DMS79 (cell line): ENCODE data around the gene NPR1.
"Not testable (repeated sequence)": the region's sequence is repeated elsewhere in the genome, so short reads cannot be mapped to it uniquely, and the experiment has no call there.

ENCODE experiments used
- DNase-seq: peaks from one replicate; lab custom pipeline; 2025; lab: John Stamatoyannopoulos, UW

Gene NPR1

DNA sequence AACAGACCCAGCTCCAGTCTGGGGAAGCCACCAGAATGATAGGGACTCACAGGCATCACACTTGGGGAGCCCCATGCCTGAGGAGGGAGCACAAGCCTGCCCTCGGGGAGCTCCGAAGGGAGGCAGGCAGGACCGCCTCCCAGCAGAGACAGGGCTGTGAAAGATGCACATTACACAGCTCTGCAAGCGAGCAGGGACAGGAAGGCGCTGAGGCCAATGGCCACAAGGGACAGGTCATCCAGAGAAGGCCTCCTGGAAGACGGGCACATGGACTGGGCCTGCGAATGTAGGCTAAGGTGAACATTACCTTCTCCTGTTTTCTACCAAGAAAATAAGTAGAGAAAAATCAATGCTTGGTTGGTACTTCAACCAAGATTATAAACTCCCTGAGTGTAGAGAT is 4.2 kb downstream of the NPR1 start:
- DNase-seq = no peak

DNA sequence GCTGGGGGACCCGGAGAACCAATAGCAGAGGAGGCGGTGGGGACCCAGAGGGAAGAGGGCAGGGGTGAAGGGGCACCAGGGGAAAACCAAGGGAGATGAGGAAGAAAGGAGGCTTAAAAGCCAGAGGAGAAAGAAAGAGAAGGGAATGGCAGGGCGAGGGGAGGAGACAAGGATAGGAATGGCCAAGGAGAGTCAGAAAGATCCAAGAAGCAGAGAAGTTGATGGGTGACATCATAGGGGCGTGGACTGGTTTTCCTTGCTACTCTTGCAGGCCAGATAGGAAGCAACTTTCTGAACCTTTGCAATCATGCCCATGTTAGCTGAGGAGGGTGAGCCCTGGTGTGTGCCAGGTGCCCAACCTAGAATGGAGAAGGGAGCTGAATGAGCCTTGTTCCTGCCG is 5.4 kb downstream of the NPR1 start:
- no peak for DNase-seq

DNA sequence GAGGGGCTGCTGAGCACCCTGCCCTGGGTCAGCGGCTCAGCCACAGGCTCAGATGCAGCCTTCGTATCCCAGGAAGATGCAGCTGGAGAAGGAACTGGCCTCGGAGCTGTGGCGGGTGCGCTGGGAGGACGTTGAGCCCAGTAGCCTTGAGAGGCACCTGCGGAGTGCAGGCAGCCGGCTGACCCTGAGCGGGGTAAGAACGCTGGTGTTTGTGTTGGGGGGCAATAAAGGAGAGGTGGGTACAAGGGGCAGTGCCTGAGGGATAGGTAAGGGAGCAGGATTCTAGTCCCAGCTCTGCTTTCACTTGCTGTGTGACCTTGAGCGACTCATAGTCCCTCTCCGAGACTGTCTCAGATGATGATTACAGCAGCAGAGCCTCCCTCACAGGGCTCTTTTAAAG is 6.4 kb downstream of the NPR1 start:
- no peak for DNase-seq

- DNase-seq = no peak
Observed at GRCh38 chr1:153685544-153686340, 7.3 kb downstream of the NPR1 start.

DNA sequence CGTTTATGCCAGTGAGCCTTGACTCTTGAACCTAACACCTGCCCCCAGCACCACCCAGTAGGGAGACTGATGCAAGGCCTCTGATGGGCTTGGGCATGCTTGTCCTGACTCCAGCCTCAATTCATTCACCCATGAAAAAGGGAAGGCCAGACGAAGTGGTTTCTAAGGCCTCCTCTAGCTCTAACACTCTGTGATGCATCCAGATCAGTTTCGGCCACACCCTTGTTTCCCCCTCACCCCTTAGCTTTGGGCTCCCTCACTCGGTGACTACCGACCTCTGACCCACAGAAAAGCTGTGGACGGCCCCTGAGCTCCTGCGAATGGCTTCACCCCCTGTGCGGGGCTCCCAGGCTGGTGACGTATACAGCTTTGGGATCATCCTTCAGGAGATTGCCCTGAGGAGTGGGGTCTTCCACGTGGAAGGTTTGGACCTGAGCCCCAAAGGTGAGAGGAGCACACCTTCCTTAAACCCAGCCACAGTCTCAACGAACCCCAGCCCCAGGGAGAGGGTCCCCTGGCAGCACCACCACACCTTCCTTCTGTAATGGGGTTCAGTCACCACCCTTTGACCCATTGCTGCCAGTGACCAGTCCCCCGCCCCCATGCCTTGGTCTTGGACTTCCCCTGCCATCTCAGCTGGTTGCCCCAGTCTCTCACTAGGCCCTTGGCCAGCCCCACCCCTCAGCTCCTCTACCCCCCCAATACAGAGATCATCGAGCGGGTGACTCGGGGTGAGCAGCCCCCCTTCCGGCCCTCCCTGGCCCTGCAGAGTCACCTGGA is 9.0 kb downstream of the NPR1 start:
- no peak for DNase-seq

DNA sequence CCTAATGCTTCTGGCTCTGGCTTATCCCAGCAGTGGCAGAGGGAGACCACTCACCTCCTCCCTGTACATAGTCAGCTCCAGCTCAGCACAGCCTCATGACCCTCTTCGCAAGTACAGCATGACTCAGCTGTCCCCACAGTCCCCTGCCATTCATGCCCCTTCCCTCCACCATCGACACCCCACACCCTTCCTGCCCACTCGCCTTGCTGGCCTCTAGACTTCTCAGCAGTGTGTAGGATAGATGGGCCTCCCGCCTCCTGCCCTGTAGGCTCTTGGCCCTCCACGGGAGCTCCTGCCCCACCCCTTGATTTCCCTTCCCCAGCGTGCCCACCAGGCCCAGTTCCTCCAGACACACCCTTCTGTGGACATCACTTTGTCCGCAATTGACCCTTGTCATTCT is 9.8 kb downstream of the NPR1 start:
- no peak for DNase-seq

- DNase-seq = no peak
Observed at GRCh38 chr1:153688736-153689328, 10.3 kb downstream of the NPR1 start.

GRCh38 chr1:153693466-153693865 is 15.0 kb downstream of the NPR1 start:
- no peak for DNase-seq

GRCh38 chr1:153696741-153697140 is 18.3 kb downstream of the NPR1 start:
- DNase-seq = no peak

- DNase-seq = no peak
Observed at GRCh38 chr1:153697191-153698019, 18.9 kb downstream of the NPR1 start.

- no peak for DNase-seq
Observed at GRCh38 chr1:153698020-153698922, 19.8 kb downstream of the NPR1 start.

DNA sequence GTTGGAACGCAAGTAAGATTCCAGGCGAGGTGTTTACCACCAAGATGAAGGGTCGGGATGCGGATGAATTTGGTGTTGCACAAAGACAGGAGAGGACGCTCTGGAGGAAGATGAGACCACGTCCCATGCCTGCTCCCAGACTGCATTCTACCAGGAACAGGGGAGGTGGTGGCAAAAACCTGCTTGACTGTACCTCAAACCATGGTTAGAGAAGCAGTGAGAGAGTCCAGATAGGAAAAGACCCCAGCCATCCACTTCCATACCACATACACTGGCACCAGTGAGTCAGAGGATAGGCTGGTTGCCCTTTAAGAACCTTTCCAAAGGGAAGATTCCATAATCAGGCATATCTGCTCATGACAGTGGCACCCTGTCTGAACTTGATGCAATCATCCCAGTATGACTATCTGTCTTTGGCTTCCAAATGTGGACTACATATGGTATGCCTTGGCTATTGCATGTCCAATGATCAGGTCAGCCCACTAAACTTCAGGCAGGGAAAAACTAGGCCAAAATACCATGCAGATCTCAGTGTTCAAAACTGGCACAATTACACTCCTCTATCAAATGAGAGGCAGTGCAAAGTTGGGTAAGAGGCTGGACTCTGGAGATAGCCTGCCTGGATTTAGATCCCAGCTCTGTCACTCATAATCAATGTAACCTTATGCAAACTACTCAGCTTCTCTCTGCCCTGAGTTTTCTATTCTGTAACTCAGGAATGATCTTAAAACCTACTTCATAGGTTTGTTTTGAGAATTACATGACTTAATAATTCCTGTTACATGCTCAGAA is 20.6 kb downstream of the NPR1 start:
- no peak for DNase-seq

GRCh38 chr1:153699768-153700167 is 21.3 kb downstream of the NPR1 start:
- no peak for DNase-seq

GRCh38 chr1:153705484-153705883 is 27.0 kb downstream of the NPR1 start:
- DNase-seq = no peak

DNA sequence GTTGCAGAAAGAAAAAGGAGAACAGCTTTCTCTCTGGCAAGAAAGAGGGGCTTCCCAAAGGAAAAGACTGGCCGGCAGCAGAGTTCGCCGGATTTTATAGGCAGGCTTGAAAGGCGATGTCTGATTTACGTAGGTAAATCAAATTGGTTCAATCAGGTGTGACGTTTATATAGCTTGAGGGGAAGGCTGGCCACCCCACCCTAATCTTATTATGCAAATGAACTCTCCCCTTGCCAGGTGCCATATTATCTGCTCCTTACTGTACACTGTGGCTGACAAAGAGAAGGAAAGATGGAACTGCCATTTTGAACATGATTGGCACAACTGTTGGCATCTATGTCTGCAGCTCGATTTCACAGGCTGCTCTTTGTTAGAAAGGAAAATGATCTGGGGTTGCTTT is 32.5 kb downstream of the NPR1 start:
- DNase-seq = no peak

DNA sequence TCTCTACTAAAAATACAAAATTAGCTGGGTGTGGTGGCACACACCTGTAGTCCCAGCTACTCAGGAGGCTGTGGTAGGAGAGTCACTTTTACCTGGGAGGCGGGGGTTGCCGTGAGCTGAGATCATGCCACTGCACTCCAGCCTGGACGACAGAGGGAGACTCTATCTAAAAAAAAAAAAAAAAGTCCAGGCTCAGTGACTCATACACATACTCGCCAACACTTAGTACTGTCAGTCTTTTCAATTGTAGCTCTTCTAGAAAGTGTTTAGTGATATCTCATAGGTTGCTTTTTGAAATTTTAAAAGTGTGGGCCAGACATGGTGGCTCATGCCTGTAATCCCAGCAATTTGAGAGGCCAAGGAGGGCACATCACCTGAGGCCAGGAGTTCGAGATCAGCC is 37.7 kb downstream of the NPR1 start:
- not testable (repeated sequence) for DNase-seq

- no peak for DNase-seq
Observed at GRCh38 chr1:153717330-153717729, 38.8 kb downstream of the NPR1 start.

DNA sequence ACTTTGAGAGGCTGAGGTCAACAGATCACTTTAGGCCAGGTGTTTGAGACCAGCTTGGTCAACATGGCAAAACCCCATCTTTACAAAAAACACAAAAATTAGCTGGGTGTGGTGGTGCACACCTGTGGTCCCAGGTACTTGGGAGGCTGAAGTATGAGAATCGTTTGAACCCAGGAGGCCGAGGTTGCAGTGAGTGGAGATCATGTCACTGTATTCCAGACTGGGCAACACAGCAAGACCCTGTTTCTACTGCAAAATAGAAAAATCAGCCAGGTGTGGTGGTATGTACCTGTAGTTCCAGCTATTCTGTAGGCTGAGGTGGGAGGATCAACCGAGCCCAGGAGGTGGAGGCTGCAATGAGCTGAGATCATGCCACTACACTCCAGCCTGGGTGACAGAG is 45.2 kb downstream of the NPR1 start:
- DNase-seq = no peak

DNA sequence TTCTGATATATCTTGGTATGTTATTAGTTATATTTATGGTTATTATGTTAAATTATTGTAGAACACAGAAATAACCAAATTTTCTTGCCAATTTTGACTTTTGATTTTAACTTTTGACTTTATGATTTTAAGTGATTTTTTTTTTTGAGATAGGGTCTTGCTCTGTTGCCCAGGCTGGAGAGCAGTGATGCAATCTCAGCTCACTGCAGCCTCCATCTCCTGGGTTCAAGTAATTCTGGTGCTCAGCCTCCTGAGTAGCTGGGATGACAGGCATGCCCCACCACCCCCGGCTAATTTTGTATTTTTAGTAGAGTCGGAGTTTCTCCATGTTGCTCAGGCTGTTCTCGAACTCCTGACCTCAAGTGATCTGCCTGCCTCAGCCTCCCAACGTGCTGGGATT is 46.1 kb downstream of the NPR1 start:
- not testable (repeated sequence) for DNase-seq
